Measurements from ENCODE around the gene SRGAP1.
A peak's percentile ranks its signal among the peaks of the same experiment; 100 is the strongest.
"Not testable (repeated sequence)": the region's sequence is repeated elsewhere in the genome, so short reads cannot be mapped to it uniquely, and the experiment has no call there.

Gene SRGAP1

DNA sequence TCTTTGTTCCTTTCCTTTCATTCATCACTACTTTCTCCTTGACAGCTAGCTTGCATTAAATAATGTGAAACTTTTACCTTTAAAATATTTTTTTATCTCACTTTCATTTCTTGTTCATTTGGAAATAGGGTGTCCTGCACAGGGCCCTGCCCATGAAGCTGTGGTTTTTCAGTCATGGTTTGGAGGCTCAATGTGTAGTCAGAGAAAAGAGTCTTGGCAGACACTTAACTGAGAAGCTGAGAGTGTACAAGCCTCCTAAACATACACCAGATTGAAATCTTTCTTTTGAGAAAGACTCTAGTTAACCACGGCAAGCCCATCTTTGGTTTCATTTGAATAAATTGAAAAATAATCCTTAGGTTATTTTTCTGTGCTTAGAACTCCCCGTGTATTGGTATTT is 303.4 kb downstream of the SRGAP1 start:
- no peak for DNase-seq
- in situ Hi-C loops (cut with MboI; ENCODE audit: low pct_unique_long_range_greater_than_20kb, low sequenced_read_pairs), result no loop called here

DNA sequence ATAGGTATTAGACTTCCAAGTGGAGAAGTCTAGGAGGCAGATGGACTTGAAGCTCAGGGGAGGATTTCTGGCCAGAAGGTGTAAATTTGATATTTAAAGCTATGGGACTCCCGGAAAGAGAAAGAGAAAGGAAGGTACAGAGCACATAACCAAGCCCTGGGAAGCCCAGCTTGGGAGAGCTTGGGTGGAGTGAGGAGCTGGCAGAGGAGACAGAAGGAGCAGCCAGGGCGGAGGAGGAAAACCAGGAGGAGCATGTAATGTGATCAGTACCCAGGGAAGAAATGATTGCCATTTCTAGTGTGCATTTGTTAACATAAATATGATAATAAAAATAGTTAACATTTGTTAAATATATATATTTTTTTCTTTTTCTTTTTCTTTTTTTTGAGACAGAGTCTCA is 310.2 kb downstream of the SRGAP1 start:
- in situ Hi-C loops (cut with MboI; ENCODE audit: low pct_unique_long_range_greater_than_20kb, low sequenced_read_pairs), result no loop called here
- DNase-seq, result no peak

DNA sequence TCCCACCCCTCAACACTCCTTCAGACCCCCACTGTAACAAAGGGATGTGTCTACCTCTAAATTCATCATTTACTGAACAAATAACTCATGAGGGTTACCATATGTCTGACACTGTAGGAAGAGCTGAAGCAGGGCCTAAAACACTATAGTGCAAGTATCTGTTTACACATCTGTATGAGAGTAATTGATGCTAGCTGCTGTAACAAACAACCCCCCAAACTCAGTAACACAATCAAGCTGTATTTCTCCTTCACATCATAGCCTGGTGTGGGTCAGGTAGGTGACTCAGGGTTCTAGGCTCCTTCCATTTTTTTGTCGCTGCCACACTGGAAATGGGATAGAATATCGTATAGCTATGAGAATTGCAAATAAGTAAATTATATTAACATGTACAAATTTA is 312.6 kb downstream of the SRGAP1 start:
- in situ Hi-C loops (cut with MboI; ENCODE audit: low pct_unique_long_range_greater_than_20kb, low sequenced_read_pairs), result no loop called here
- no peak for DNase-seq

DNA sequence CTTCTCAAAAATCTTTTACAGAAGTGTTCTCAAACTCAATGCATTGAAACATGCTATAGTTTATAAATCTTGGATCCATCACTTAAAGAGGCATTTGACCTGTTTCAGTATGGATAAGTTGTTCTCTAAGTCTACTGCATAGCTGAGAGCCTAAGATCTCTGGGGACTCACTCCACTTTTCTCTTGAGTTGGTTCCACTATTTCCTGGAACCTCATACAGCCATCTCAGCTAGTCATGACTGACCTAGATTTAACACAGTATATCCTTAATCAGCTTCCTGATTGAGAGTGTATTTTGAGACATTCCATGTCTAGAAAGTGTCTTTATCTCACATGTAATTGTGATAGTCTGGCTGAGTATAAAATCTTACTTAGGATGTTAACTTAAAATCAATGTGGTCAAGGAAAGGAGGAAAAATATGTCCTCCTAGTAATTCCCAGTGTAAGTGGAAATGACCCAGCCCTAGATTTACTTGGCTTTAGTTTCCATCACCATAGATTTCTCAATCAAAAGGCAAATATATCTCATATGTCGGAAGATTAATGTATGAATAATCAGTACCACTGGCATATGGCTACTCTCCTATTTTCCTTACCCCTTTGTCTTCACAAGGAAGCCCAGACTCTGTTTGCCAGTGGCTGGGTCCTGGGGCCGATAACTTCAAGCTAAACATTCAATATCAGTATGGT is 315.7 kb downstream of the SRGAP1 start:
- in situ Hi-C loops (cut with MboI; ENCODE audit: low pct_unique_long_range_greater_than_20kb, low sequenced_read_pairs), result no loop called here
- DNase-seq, result no peak

DNA sequence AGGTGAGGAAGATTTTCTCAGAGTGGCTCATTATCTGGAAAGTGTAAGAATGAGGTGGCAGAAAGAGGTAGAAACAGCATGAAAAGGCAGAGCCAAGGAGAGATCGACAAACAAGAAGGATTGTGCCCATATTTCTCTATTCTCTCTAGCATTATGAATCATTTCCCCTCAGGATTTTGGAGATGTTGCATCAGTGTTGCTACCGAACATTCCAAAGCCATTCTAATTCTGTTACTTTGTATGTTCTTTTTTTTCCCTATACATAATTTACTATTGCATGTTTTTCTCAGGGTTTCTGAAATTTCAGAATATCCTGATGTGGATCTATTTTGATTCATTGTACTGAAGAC is 316.2 kb downstream of the SRGAP1 start:
- in situ Hi-C loops (cut with MboI; ENCODE audit: low pct_unique_long_range_greater_than_20kb, low sequenced_read_pairs), result no loop called here

DNA sequence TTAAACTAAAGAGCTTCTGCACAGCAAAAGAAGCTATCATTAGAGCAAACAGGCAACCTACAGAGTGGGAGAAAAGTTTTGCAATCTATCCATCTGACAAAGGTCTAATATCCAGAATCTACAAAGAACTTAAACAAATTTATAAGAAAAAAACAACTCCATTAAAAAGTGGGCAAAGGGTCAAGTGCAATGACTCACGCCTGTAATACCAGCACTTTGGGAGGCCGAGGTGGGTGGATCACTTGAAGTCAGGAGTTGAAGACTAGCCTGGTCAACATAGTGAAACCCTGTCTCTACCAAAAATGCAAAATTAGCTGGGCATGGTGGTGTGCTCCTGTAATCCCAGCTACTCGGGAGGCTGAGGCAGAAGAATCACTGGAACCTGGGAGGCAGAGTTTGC is 322.1 kb downstream of the SRGAP1 start:
- in situ Hi-C loops (cut with MboI; ENCODE audit: low pct_unique_long_range_greater_than_20kb, low sequenced_read_pairs), result not testable (repeated sequence)

More for the DNA sequence above, 316.2 kb downstream of the SRGAP1 start:
- no peak for DNase-seq

DNA sequence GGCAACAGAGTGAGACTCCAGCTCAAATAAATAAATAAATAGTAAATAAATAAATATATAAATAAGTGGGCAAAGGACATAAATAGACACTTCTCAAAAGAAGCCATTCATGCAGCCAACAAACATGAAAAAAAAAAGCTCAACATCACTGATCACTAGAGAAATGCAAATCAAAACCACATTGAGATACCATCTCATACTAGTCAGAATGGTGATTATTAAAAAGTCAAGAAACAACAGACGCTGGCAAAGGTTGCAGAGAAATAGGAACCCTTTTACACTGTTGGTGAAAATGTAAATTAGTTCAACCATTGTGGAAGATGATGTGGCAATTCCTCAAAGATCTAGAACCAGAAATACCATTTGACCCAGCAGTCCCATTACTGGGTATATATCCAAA is 322.5 kb downstream of the SRGAP1 start:
- not testable (repeated sequence) for DNase-seq

More for the DNA sequence above, 322.1 kb downstream of the SRGAP1 start:
- not testable (repeated sequence) for DNase-seq

DNA sequence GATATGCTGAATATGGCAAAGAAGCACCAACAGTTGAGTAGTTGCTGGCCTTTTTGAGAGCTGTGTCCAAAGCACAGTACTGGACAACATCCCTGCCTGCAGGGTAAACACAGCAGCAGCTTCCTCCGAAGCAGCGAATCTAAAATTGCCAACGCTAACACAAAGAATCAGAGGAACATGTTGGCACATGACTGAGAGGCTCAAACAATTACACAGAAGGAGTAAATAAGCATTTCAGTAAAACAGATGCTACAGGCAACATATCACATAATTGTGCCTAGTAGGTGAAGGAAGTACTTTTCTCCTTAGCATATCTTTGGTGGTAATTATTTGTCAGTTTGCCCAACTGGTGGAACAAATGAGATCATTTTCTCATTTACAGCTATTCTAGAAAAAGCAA is 325.5 kb downstream of the SRGAP1 start:
- in situ Hi-C loops (cut with MboI; ENCODE audit: low pct_unique_long_range_greater_than_20kb, low sequenced_read_pairs), result no loop called here

More for the DNA sequence above, 322.5 kb downstream of the SRGAP1 start:
- in situ Hi-C loops (cut with MboI; ENCODE audit: low pct_unique_long_range_greater_than_20kb, low sequenced_read_pairs), result not testable (repeated sequence)

DNA sequence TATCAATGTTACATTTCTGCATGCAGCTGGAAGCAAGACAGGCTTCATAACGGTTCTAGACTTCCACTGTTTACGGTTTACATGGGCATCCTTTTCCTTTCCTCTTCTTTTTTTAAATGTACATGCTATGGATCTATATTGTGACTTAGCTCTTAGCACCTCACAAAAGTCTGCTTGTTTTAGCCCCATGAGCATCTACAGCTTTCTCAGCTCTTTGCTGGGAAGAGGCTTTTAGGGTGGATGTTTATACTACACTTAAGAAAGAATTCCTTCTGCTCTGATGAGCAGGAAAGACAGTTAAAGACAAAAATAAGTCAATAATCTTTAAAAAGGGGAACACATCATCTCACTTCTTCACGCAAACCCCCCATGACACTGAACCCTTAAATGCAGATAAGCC is 326.2 kb downstream of the SRGAP1 start:
- in situ Hi-C loops (cut with MboI; ENCODE audit: low pct_unique_long_range_greater_than_20kb, low sequenced_read_pairs), result no loop called here
- peak; percentile 56 for DNase-seq

More for the DNA sequence above, 325.5 kb downstream of the SRGAP1 start:
- DNase-seq, result no peak

DNA sequence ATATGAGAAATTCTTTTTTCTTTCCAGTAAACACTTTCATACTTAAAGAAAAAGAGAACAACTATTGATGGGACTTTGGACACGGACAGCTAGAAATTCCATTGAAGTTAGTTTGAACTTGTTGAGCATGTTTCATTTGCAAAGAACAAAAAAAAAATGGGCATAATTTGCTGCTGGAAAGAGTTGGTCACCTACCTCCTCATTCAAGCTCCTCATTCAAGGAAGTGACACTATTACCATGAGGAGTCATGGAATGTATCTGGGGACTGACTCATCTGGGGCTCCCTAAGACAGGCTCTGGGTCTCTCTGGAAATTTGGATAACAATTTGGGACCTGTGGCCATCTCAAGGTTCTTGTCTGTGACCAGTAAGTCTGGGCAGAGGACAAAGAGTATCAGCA is 327.2 kb downstream of the SRGAP1 start:
- DNase-seq, result no peak
- in situ Hi-C loops (cut with MboI; ENCODE audit: low pct_unique_long_range_greater_than_20kb, low sequenced_read_pairs), result no loop called here

DNA sequence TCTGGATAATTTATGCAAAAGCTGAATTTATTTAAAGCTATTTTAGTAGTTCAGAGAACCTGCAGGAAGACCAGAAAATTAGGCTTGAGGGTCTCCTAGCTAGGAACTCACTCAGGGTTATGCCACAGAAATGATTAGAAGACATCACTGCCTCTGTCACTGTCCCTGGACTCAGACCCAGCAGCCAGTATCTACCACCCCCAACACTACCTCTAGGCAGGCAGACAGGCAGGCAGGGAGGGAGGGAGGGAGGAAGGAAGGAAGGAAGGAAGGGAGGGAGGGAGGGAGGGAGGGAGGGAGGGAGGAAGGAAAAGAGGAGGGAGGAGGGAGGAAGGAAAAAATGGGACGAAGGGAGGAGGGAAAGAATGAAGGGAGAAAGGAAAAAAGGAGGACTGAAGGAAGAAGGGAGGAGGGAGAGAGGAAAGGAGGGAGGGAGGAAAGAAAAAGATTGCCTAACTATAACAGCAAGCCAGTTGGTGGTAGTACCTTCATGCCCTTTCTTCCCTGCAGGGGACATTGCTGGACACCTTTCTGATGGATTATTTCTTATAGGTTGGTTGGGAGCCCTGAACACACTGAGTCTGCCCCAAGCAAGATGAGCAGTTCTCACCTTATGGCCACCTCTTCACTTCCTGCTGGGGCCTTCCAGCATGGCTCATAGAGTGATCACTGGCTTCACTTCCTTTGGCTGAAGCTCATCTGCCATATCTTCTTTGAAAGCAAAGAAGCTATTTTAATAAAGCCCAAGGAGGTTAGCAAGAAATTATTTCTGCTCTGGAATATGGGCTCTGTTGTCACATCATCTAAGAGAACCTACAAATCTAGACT is 327.9 kb downstream of the SRGAP1 start:
- no peak for DNase-seq
- in situ Hi-C loops (cut with MboI; ENCODE audit: low pct_unique_long_range_greater_than_20kb, low sequenced_read_pairs), result no loop called here

DNA sequence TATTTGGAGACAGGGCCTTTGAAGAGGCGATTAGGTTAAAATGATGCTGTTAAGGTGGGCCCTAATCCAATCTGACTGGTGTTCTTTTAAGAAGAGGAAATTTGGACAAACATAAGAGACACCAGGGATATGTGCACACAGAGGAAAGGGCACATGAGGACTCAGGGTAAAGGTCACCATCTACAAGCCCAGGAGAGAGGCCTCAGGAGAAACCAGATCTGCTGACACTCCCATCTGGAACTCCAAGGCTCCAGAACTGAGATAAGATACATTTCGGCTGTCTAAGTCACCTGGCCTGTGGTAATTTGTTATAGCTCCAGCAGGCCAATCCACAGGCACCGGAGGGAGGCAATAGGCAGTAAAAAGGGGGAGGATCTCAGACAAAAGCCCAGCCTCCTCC is 329.0 kb downstream of the SRGAP1 start:
- DNase-seq, result no peak
- in situ Hi-C loops (cut with MboI; ENCODE audit: low pct_unique_long_range_greater_than_20kb, low sequenced_read_pairs), result no loop called here

DNA sequence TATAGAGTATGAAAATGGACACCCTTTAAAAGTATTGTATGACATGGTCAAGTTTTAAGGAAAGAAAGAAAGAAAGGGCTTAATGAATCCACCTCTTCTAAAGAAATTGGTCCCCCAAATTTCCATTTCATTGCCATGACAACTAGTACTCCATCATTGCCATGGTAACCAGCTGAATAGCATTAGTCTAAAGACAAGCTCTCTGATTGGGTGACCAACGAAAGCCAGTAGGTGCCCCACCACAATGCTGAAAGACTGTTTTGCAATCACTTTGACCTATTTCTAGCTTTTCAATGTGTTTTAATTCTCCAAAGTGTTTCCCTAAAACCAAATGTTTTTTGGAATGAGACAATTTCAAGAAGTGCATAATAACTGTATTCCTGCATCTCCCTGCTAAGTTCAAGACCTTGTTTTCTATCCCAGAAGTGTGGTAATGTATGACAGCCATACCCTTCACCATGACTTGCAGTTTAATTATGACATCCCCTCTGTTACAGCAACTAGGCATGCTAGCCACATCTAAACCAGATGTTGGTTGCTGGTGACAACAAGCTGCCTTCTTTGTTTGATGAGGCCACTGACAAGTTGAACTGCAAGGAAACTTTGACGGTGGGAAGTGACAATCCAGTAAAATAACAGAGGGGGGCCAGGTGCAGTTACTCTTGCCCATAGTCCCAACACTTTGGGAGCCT is 330.9 kb downstream of the SRGAP1 start:
- no peak for DNase-seq
- in situ Hi-C loops (cut with MboI; ENCODE audit: low pct_unique_long_range_greater_than_20kb, low sequenced_read_pairs), result no loop called here

DNA sequence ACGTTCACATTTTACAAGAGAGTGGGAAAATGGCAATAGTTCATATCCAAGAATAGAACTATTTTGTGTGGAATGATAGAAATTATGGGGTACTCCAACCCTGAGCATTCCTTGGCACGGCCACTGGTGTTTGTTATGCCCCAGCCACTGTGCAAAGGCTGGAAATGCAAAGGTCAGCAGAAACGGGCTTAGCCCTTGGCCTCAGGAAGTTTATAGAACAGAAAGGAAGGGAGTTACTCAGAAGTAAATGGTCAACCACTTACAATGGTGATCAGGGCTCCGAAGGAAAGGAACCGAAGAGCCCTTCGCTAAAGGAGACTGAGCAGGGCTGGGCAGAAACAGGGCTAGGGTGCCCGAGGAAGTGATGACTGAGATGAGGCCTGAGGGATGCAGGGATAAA is 332.5 kb downstream of the SRGAP1 start:
- in situ Hi-C loops (cut with MboI; ENCODE audit: low pct_unique_long_range_greater_than_20kb, low sequenced_read_pairs), result no loop called here

DNA sequence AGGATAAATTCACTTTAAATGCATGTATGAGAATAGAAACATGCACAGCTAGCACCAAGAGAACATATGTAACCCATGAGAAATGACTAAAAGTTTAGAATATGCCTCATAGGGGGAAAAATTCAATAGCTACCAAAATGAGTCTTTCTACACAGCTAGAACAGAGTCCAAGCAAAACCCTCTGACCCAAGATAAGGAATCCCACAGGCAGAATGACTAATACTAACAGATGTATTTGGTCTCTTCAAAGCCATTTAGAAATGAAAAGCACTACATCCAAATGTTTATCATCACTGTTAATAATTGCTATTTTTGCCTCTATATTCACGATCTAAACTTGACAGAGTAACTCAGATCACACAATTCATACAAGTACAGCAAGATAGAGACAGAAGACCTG is 333.6 kb downstream of the SRGAP1 start:
- no peak for DNase-seq
- in situ Hi-C loops (cut with MboI; ENCODE audit: low pct_unique_long_range_greater_than_20kb, low sequenced_read_pairs), result no loop called here

More for the DNA sequence above, 332.5 kb downstream of the SRGAP1 start:
- no peak for DNase-seq

DNA sequence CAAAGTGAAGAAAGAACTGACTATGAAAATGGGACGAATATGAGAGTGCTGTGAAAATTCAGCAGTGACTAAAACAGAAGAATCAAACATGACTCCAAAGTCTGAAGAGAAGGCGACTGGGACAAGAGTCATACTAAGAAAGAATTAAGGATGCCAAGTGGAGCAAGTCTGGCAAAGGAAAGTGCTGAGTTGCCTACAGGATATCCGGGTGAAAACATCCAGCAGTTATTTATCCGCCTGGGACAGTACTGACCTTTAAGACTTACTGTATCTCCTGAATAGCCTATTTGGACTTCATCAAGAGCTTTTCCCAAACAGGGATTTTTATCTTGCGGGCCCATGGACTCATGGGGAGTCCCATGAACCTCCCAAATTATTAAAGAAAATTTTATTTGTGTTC is 336.5 kb downstream of the SRGAP1 start:
- in situ Hi-C loops (cut with MboI; ENCODE audit: low pct_unique_long_range_greater_than_20kb, low sequenced_read_pairs), result no loop called here

DNA sequence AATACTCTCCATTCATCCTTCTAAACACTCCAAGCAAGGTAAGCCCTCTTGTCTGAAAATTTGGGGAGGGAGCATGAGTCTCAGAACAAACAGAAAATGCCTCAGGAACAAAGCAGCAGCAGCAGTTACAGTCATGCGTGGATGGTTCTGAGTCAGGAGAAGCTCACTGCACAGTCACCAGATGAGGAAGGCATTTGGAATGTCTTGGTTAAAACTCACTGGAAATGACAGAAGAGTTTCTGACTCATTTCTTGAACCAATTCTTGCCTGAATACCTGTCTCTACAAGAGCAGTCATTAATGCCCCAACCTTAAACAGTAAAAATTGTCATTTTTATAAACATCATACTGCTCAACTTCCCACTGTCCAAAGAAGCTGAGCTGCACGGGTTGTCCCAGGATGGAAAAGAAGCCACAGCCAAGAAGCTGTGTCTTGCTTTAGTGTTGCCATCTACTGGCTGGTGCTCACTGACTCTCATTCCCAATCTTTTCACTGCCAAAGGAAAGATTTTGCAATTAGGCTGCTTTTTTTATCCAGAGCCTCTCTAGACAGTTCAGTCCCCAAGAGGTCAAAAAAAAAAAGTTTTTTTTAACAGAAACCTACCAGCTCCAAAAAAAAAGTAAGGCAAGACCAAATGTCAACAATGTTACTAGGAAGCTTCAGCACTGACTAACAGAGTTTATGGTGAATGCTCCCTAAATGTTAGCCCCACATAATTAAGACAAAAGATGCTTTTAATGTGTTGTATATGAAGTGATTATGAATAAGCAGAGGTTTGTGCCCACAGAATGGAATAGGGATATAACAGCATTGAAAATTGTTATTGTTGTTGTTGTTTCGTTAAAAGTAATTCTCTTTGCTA is 337.2 kb downstream of the SRGAP1 start:
- peak; percentile 31 for DNase-seq
- in situ Hi-C loops (cut with MboI; ENCODE audit: low pct_unique_long_range_greater_than_20kb, low sequenced_read_pairs), result no loop called here

More for the DNA sequence above, 336.5 kb downstream of the SRGAP1 start:
- DNase-seq, result no peak

DNA sequence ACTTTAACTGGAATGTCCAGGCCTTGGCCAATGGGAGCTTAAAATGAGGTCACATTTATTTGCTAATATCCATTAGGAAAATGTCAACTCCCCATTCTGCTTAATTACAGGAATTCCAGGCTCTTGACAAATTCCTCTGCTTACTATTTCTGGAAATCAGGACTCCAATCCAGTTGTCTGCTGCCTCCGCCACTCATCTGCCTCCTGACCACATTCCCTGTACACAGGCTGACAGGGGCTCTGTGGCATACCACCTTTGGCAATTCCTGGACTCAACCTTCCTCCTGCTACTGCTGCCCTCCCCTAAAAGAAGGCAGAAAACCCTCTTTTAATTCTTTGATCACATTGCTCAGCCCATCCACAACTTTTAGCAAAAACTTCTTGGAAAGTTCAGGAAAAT is 339.7 kb downstream of the SRGAP1 start:
- in situ Hi-C loops (cut with MboI; ENCODE audit: low pct_unique_long_range_greater_than_20kb, low sequenced_read_pairs), result no loop called here

DNA sequence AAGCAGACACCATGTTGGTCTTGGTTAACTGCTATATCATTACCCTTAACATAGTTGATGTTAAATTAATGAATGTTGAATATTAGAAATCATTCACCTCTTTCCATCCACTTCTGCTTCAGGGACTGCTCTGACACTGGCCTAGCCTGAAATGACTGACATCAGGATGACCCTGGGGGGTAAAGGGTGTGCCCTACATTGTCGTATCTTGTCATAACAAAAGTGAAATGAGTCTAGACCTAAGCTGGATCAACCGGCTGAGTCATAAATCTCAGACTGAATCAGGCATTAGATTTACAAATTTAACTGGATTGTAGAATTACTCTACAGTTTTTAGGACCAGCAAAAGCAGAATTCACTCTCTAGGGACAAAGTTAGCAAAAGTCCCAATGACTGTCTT is 342.3 kb downstream of the SRGAP1 start:
- in situ Hi-C loops (cut with MboI; ENCODE audit: low pct_unique_long_range_greater_than_20kb, low sequenced_read_pairs), result no loop called here
- DNase-seq, result no peak

More for the DNA sequence above, 339.7 kb downstream of the SRGAP1 start:
- DNase-seq, result no peak
